K562 (cell line): ENCODE results near the gene CMSS1. TPM values are rescaled to one million over a fixed set of nuclear protein-coding genes. Genes with fewer than 3 reads are reported as not detected.
A peak's percentile ranks its signal among the peaks of the same experiment; 100 is the strongest.

Experiments used
- CBX3 ChIP-seq, 2 experiments: IDR thresholded peaks; 1 replicate in 1 of 2; 2 replicates in 1 of 2; pipeline ENCODE4 v1.6.1; 2012; ENCODE audit warnings: inconsistent platforms in 2 of 2, low read length in 2 of 2, borderline replicate concordance in 1 of 2, control low read depth in 1 of 2
- FOXA3 ChIP-seq, 2 experiments: fragments of 450-650 bp in 1 of 2; sonication (generic) in 1 of 2; formaldehyde crosslinking; IDR thresholded peaks in 1 of 2; conservative IDR thresholded peaks in 1 of 2; 2 replicates each; pipeline versions ENCODE4 v1.4.0 to v1.8.0; 2020 to 2022; ENCODE audit warnings: mild to moderate bottlenecking in 2 of 2, missing genetic modification reagents in 1 of 2
- GTF2E2 ChIP-seq: fragments of 200-800 bp; sonication (Bioruptor generic); IDR thresholded peaks from 2 replicates; pipeline ENCODE4 v1.6.1; 2016; ENCODE audit warnings: missing genetic modification characterization, missing compliant biosample characterization
- HDGF ChIP-seq: fragments of 450-650 bp; IDR thresholded peaks from 2 replicates; pipeline ENCODE4 v1.6.1; 2016
- KLF6 ChIP-seq: fragments of 250-450 bp; sonication (Bioruptor Pico); IDR thresholded peaks from 2 replicates; pipeline ENCODE4 v1.4.0; 2020; ENCODE audit warnings: mild to moderate bottlenecking, moderate library complexity, borderline replicate concordance
- MED1 ChIP-seq: sonication (generic); formaldehyde crosslinking; IDR thresholded peaks from 2 replicates; pipeline ENCODE4 v1.8.1; 2023; ENCODE audit warnings: missing genetic modification reagents, borderline replicate concordance
- ZNF311 ChIP-seq: fragments of 250-450 bp; sonication (Bioruptor Pico); IDR thresholded peaks from 2 replicates; pipeline ENCODE4 v1.4.0; 2020; ENCODE audit warnings: mild to moderate bottlenecking, moderate library complexity
- ZNF384 ChIP-seq: IDR thresholded peaks from 2 replicates; pipeline ENCODE4 v1.6.1; 2012; ENCODE audit warnings: low read depth, low read length, improper control_type of control experiment
- polyA plus RNA-seq, 8 experiments: library from polyadenylated mRNA; depleted of rRNA in 4 of 8; stranded (reverse) in 5 of 8; unstranded in 3 of 8; fragments of >200 nt; fragmentation: Nextera tagmentation in 2 of 8; fragmentation: Illumina TruSeq in 1 of 8; extraction: Ambion mirVana in 2 of 8; extraction: Trizol in 1 of 8; gene quantifications; 2 replicates each; pipeline versions ENCODE4 v1.2.1 to v1.2.3, GENCODE V29; 2011 to 2014; ENCODE audit warnings: inconsistent platforms in 1 of 8, missing spikeins in 1 of 8
- total RNA-seq, 7 experiments: library from RNA; depleted of rRNA in 6 of 7; stranded (reverse); fragments of >200 nt in 6 of 7; fragmentation: Illumina TruSeq in 2 of 7; extraction: Trizol in 2 of 7; gene quantifications; 2 replicates each; pipeline versions ENCODE4 v1.2.1 to v1.2.3, GENCODE V29; 2011 to 2021; ENCODE audit warnings: low replicate concordance in 1 of 7
- TF ChIP-seq, protein P1 (sequence below): sonication (generic); formaldehyde crosslinking; IDR thresholded peaks from 2 replicates; pipeline ENCODE4 v1.8.1; 2023; ENCODE audit warnings: mild to moderate bottlenecking, missing genetic modification reagents
- TF ChIP-seq, protein P2 (sequence below): fragments of 450-650 bp; formaldehyde crosslinking; IDR thresholded peaks from 2 replicates; pipeline ENCODE4 v1.4.0; 2022; ENCODE audit warnings: missing genetic modification characterization

CMSS1 gene
- total and polyA plus RNA-seq, 9 of the 15 experiments (the other 6 are each of a cell fraction or from before 2014, with no cell fraction given), result 46.9 to 109 (median 72.3) TPM

DNA sequence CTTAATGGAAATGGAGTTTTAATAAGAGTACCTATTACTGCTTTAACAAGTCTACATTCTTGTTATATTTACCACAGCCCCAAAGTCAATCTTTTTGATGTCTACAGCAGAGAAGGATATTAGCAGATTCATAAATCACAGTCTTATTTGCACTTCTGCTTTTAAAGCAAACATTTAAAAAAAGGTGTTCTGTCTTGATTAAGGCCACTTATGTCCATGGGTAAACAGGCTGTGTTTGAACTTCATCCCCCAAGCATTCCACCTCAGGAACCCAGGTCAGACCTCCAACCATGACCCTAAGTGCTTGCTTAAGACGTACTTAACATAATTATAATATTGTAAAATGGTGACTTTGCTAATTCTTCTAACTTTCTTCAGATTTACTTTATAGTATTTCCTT lies 113.4 kb downstream of the CMSS1 start (continued):
- TF ChIP-seq, protein P1, sequence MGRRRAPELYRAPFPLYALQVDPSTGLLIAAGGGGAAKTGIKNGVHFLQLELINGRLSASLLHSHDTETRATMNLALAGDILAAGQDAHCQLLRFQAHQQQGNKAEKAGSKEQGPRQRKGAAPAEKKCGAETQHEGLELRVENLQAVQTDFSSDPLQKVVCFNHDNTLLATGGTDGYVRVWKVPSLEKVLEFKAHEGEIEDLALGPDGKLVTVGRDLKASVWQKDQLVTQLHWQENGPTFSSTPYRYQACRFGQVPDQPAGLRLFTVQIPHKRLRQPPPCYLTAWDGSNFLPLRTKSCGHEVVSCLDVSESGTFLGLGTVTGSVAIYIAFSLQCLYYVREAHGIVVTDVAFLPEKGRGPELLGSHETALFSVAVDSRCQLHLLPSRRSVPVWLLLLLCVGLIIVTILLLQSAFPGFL (CRISPR knock-in tag), result no peak
- no peak for TF ChIP-seq HDGF
- TF ChIP-seq KLF6 (CRISPR knock-in tag), result no peak
- TF ChIP-seq MED1 (CRISPR knock-in tag), result no peak
- TF ChIP-seq ZNF384, result no peak
- TF ChIP-seq GTF2E2, result no peak
- no peak for TF ChIP-seq ZNF311 (CRISPR knock-in tag)
- peak; percentile 49 to 85; a peak in 3 of 4 replicates for TF ChIP-seq FOXA3 (CRISPR knock-in tag; conservative IDR thresholded peaks at IDR 0.05 in 1 of 2, IDR thresholded peaks at IDR 0.05 in 1 of 2)
- no peak for TF ChIP-seq CBX3 (IDR thresholded peaks at IDR 0.05; ENCODE audit: borderline replicate concordance in 1 of 2, low read length in 2 of 2)
- TF ChIP-seq, protein P2, sequence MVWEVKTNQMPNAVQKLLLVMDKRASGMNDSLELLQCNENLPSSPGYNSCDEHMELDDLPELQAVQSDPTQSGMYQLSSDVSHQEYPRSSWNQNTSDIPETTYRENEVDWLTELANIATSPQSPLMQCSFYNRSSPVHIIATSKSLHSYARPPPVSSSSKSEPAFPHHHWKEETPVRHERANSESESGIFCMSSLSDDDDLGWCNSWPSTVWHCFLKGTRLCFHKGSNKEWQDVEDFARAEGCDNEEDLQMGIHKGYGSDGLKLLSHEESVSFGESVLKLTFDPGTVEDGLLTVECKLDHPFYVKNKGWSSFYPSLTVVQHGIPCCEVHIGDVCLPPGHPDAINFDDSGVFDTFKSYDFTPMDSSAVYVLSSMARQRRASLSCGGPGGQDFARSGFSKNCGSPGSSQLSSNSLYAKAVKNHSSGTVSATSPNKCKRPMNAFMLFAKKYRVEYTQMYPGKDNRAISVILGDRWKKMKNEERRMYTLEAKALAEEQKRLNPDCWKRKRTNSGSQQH (CRISPR knock-in tag), result no peak
- TF ChIP-seq, all 486 proteins: peak for 9
